ENCODE measurements around the gene VPS26C.

Gene VPS26C

DNA sequence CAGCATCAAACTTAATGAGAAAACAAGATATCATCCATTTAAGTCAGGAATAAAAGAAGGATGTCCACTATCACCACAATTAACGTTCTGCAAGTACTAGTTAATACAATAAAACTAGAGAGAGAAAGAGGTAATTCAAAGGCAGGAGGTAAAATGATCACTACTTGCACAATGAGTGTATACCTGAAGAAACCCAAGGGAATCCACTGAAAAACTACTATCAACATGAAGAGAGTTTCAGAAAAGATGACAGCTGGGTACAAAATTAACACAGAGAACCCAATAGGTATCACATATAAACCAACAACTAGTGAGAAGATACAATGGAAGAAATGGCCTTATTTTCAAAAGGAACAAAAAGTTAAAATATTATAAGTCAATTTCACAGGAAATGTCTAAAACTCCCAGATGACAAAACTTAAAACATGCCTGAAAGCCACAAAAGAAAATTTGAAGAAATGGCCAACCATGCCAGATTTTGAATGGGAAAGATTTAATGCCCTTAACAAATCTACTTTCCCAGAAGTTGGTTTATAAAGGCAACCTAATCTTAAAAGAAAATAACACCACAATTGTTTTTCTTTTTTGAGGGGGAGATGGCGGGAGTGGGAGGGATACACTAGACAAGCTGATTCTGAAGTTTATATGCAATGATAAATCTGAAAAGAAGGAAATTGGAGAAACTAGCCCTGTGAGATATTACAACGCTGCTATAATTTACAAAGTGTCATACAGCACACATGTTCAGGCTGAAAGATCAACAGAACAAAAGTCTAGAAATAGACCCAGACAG is 17.8 kb downstream of the VPS26C start:
- TF ChIP-seq GATA1 (IDR thresholded peaks at IDR 0.05; ENCODE audit: low read depth, low read length), result no peak
- TF ChIP-seq POLR2A (IDR thresholded peaks at IDR 0.05; ENCODE audit: low read length), result no peak
- DNase-seq, result no peak

DNA sequence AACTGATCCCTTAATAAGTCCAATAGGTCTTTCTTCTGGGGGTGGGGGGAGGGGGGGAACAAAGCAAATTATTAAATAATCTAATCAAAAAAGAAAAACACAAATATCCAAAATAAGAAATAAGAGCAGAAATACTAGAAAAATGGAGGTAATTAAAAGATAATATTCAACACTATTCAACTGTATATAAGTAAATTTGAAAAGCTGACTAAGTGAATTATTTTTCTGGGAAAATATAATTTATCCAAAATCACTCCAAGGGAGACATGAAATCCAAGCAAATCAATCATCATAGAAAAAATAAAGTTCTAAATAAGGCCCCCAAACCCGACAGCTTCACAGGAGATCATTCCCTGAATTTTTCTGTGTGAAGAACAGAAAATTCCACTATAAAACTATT is 18.8 kb downstream of the VPS26C start:
- DNase-seq, result no peak
- no peak for TF ChIP-seq POLR2A (IDR thresholded peaks at IDR 0.05; ENCODE audit: low read length)
- no peak for TF ChIP-seq GATA1 (IDR thresholded peaks at IDR 0.05; ENCODE audit: low read depth, low read length)

DNA sequence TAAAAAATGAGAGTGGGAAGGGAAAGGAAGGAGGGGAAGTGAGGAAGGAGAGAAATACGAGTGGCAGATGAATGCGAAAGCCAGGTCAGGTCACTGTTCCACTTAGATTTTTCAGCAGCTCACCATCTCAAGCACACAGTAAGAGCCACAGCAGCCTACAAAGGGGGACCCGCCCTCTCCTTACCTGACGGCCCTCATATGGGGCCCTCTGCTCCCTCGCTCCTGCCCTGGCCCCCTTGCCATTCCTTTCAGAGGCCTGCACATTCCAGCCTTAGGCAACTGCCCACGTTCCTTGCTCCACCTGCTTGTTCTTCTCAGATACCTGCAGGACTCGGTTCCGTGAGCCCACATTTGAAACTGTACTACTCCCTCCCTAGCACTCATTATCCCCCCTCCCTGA is 22.0 kb downstream of the VPS26C start:
- no peak for DNase-seq
- no peak for TF ChIP-seq POLR2A (IDR thresholded peaks at IDR 0.05; ENCODE audit: low read length)
- no peak for TF ChIP-seq GATA1 (IDR thresholded peaks at IDR 0.05; ENCODE audit: low read depth, low read length)

DNA sequence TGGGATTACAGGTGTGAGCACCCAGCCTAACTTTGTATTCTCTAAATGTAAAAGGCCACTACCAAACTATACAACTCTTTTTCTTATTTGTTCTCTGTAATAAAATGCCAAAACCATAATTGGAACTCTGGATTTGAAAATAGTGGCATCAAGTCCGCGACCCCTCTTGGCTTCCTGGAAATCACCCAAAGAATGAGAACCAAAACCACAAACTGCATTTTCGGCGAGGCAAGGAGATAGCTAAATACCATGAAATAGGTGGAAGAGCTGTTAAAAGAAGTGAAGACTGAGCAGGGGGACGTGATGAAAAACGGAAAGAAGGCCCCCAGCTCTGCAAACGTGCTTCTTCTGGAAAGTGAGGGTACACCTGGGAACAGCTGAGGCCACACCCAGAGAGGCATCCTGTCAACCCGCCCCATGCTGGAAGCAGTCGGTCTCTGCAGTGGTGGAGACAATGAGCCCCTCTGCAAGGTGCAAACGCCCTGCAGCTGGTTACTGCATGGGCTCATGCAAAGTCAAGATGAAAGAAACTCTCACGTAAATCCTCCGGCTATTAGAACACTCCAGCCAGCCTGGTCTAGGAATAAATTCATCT is 22.5 kb downstream of the VPS26C start:
- TF ChIP-seq POLR2A (IDR thresholded peaks at IDR 0.05; ENCODE audit: low read length), result no peak
- no peak for TF ChIP-seq GATA1 (IDR thresholded peaks at IDR 0.05; ENCODE audit: low read depth, low read length)
- no peak for DNase-seq

DNA sequence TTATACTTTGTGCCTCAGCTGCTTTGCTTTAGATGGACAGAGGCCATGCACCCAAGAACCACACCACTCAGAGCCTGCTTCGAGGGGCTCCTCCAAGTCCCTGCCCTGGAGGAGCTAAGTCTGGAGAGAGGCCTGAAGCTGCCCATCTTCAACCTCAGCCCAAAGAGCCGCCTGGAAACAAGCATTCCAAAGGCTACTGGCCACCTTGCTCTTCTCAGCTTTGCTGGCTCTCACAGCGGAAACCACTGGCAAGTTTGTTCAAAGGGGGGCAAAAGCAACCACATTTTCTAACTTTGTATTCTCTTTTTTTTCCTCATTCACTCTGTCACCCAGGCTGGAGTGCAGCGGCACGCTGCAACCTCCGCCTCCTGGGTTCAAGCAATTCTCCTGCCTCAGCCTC is 23.2 kb downstream of the VPS26C start:
- no peak for TF ChIP-seq GATA1 (IDR thresholded peaks at IDR 0.05; ENCODE audit: low read depth, low read length)
- TF ChIP-seq POLR2A (IDR thresholded peaks at IDR 0.05; ENCODE audit: low read length), result no peak
- DNase-seq, result no peak

DNA sequence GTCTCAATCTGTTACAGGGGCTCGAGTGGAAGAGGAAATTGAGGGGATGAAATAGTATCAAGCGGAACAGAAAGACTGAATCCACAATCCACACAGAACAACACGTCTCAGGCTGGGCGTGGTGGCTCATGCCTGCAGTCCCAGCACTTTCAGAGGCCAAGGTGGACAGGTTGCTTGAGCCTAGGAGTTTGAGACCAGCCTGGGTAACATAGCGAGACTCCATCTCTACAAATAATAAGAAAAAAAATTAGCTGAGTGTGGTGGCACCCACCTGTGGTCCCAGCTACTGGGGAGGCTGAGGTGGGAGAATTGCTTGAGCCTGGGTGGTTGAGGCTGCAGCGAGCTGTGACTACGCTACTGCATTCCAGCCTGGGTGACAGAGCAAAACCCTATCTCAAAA is 25.7 kb downstream of the VPS26C start:
- TF ChIP-seq POLR2A (IDR thresholded peaks at IDR 0.05; ENCODE audit: low read length) (no peak), GATA1 (IDR thresholded peaks at IDR 0.05; ENCODE audit: low read depth, low read length) (no peak)
- no peak for DNase-seq

DNA sequence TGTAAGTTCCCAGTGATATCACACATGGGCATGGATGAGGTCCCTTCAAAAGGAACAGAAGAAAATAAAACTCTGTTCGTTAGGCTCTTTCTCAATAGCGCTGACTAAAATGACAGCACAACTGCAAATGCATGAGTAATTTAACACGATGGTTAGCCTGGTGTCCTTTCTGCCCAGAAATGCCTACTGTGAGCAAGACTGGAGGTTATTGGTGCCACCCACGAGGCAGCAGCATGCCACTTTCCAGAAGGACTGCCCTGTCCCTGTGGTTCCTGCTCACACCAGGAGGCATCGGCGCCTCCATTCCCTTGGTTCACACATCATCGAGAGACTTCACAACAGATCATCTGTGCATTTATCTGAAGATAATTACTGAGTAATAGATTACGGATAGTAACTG is 26.2 kb downstream of the VPS26C start:
- DNase-seq, result no peak
- no peak for TF ChIP-seq POLR2A (IDR thresholded peaks at IDR 0.05; ENCODE audit: low read length)
- TF ChIP-seq GATA1 (IDR thresholded peaks at IDR 0.05; ENCODE audit: low read depth, low read length), result no peak

DNA sequence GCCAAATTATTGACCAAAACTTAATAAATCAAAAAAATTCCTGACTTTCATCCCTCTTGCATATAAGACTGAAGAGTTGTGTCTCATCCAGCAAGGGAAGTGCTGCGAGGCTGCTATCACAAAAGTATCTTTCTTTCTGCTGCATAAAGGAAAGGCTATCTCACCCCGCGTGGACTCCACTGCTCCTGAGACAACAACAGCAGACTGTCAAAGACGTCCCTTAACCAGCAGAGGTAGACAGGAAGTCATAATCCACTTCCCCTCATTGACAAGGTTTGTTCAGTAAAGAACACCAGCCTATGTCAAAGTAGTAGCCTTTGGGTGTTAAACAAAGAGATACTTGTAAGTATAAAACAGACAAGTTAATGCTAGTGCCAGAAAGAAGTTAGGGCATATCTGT is 29.4 kb downstream of the VPS26C start:
- no peak for DNase-seq
- TF ChIP-seq GATA1 (IDR thresholded peaks at IDR 0.05; ENCODE audit: low read depth, low read length) (no peak), POLR2A (IDR thresholded peaks at IDR 0.05; ENCODE audit: low read length) (no peak)

DNA sequence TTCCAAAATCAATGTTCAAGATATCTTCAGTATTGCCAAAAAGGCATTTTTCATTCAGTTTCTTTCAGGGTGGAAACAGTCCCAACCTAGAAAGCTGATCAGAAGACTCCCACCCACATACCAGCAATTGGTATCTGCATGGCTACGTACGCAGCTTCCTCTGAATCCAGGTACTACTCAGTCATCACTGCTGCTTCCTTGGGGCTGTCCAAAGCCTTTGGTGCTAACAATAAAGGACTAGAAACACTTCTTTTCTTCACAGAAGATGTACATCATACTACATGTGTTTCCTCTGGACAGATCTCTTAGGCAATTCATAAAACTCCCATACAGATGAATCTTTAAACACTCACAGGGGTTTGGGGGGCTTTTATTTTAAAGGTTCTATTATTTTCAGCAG is 29.8 kb downstream of the VPS26C start:
- no peak for DNase-seq
- no peak for TF ChIP-seq GATA1 (IDR thresholded peaks at IDR 0.05; ENCODE audit: low read depth, low read length)
- TF ChIP-seq POLR2A (IDR thresholded peaks at IDR 0.05; ENCODE audit: low read length), result no peak

DNA sequence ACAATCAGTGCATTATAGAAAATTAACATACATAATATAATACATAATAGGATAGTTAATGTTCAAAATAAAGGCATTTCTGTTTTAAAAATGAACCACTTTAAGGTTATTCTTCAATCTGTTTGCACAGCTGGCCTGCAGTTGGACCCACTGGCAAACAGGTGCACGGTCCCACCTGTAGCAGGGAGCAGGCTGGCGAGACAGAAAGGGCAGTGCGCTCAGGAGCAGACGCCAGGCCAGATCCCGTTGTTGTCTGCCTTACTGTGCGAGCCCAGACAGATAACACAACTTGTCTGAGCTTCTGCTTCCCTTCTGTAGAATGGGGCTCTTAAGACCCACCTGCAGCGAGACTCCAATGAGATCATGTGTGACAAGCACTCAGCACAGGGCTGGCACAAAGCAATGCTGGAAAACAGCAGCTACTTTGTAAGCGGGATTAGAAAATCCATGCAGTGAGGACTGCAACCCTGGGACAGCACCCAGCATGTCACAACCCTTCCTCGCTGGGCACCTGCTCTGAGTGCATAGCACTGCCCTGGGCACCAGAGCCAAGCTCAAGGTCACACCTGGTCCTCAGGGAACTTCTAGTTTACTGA is 33.5 kb downstream of the VPS26C start:
- no peak for TF ChIP-seq GATA1 (IDR thresholded peaks at IDR 0.05; ENCODE audit: low read depth, low read length)
- no peak for TF ChIP-seq POLR2A (IDR thresholded peaks at IDR 0.05; ENCODE audit: low read length)
- no peak for DNase-seq

DNA sequence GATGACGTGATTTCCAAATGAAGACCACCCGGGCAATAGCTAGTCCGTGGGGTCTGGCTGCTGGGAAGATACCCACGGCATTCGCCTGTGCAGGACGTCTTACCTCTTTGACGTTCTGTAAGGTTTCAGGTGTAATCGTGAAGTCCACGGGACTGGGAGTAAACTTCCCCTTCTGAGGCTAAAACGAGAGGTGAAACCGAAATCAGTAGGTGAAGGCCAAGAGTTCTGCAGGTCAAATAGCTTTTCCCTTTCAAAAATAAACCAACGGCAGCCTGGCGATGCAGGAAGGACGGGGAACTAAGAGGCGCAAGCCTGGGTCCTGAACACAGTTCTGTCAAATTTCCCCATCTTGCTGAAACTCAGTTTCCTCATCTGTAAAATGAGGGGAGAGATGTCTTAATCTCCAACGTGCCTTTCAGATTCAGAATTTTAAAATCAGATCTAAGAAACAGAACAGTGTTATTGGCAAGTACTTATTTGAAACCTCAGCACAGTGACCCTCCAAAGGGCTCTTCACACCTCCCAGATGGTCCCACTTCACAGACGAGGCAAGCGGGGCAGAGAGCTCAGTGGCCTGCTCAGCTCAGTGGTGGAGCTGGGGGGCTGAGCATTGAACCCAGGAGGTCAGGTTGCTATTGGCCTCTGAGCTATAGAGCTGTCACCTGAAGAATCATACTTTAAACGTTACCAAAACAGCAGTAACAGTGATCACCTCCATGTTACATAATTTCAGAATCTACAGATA is 34.7 kb downstream of the VPS26C start:
- no peak for DNase-seq
- no peak for TF ChIP-seq GATA1 (IDR thresholded peaks at IDR 0.05; ENCODE audit: low read depth, low read length)
- TF ChIP-seq POLR2A (IDR thresholded peaks at IDR 0.05; ENCODE audit: low read length), result no peak

DNA sequence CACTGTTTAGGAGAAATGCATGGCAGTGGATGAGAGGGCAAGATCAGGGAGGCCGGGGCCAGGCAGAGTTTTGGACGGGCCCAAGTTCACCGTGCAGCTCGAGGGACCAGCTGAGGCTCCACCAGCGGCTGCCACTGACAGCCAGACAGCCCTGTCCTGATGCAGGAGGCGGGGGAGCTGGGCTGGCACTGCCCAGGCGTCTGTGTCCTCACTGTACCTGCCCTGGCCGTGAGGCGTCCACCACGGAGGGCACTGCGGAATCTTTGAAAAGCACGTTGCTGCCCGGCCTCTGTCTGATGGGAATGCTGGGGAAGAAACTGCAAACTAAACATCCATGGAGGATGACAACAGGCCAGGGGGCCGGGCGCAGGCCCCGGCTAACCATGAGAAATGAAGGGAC is 35.5 kb downstream of the VPS26C start:
- no peak for TF ChIP-seq GATA1 (IDR thresholded peaks at IDR 0.05; ENCODE audit: low read depth, low read length)
- no peak for TF ChIP-seq POLR2A (IDR thresholded peaks at IDR 0.05; ENCODE audit: low read length)
- no peak for DNase-seq

DNA sequence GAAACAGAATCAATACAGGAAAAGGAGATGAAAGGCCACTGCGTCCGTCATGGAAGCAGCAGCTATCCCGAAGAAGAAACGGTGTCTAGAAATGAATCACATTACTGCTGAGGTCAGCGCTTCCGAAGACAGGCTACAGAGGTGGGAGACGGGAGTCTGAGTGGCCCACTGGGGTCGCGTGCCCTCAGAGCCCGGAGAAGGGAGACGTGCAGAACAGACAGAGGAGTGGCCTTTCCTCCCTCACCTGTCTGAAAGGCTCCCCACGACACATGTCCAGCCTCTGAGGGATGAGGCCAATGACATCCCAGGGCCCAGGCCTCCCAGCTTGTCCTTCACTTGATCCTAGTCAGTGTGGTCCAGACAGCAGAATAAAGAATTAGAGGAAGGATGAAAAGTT is 35.9 kb downstream of the VPS26C start:
- no peak for DNase-seq
- no peak for TF ChIP-seq POLR2A (IDR thresholded peaks at IDR 0.05; ENCODE audit: low read length)
- TF ChIP-seq GATA1 (IDR thresholded peaks at IDR 0.05; ENCODE audit: low read depth, low read length), result no peak

DNA sequence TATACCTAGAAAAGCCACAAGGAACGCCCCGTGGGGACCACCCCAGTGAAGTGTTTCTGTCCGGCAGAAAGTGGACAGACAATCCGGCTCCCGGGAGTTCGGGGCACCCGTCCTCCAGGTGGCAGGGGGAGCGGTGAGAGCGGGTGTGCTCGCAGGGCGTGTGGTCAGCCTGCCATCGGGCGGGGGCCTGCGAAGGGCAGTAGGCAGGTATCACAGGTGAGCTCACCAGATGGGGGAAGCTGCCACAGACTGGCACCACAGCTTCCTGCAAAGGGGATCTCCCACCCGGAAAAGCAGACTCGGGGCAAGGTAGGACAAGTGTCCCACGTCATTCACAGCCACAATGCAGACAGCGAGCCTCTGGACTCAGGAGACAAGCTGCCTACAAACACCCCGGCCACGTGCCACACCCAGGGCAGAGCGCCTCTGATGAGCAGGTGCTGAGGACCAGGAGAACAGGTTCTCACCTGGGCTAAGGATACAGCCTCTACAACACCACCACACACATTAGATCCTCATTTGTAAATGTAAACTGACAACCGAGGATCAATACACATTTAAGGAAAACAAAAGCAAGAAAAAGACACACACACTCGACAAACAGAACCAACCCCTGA is 36.4 kb downstream of the VPS26C start:
- no peak for DNase-seq
- no peak for TF ChIP-seq POLR2A (IDR thresholded peaks at IDR 0.05; ENCODE audit: low read length)
- TF ChIP-seq GATA1 (IDR thresholded peaks at IDR 0.05; ENCODE audit: low read depth, low read length), result no peak
